ENCODE results near the gene PTPN11.
"Not testable (repeated sequence)": the region's sequence is repeated elsewhere in the genome, so short reads cannot be mapped to it uniquely, and the experiment has no call there.

Gene PTPN11

DNA sequence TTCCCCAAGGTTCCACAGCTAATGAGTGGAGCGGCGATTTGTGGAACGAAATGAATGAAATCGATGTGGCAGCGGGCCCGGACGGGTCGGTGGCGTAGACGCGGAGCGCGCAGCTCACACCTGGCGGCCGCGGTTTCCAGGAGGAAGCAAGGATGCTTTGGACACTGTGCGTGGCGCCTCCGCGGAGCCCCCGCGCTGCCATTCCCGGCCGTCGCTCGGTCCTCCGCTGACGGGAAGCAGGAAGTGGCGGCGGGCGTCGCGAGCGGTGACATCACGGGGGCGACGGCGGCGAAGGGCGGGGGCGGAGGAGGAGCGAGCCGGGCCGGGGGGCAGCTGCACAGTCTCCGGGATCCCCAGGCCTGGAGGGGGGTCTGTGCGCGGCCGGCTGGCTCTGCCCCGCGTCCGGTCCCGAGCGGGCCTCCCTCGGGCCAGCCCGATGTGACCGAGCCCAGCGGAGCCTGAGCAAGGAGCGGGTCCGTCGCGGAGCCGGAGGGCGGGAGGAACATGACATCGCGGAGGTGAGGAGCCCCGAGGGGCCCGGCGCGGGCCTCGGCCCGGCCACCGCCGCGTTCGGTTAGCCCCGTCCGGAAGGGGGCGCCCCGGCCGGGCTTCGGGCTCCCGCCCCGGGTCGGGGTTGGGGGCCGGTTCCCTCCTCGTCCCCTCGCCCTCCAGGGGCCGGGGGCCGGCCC lies at the start of gene PTPN11:
TSS of gene PTPN11 (plus strand) at position 340 of the 689 bp plus-strand sequence. CDS start at position 505, 165 bp downstream.
- DNase-seq = peak; percentile 64

DNA sequence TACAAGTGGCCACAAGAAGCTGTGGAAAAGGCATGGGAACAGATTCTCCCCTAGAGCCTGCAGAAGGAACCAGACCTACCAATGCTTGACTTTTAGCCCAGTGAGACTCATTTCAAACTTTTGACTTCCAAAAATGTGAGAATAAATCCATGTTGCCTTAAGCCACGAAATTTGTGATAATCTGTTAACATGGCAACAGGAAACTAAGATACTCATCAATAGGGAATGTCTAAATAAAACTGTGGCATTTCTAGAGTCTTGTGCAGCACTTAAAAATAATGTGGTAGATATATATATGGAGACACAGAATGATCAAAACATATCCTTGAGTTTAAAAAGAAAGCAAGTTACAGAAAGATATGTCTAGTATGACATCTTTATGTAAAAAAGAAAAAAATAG lies 48.5 kb upstream of the PTPN11 start:
- DNase-seq = no peak

DNA sequence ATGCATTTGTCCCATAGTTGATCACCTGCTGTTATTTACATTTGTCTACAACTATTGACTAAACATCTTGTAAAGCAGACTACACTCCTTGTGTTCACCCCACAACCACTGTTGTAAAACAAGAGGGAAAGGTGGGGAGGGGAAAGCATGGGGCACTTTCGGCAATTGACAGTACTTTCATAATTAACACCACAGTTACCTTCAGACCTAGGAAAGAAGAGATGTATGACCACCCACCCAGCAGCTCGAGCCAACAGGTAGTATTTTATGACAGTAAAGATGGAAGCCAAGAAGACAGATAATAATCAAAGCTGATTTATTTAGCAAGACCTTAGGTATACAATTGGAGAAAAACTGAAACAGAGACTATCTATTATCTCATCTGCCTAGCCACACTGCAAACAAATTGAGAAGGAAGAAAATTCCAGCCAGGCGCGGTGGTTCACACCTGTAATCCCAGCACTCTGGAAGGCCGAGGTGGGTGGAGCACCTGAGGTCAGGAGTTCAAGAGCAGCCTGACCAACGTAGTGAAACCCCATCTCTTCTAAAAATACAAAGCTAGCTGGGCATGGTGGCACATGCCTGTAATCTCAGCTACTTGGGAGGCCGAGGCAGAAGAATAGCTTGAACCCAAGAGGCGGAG lies 47.8 kb upstream of the PTPN11 start:
- peak; percentile 42 for DNase-seq

DNA sequence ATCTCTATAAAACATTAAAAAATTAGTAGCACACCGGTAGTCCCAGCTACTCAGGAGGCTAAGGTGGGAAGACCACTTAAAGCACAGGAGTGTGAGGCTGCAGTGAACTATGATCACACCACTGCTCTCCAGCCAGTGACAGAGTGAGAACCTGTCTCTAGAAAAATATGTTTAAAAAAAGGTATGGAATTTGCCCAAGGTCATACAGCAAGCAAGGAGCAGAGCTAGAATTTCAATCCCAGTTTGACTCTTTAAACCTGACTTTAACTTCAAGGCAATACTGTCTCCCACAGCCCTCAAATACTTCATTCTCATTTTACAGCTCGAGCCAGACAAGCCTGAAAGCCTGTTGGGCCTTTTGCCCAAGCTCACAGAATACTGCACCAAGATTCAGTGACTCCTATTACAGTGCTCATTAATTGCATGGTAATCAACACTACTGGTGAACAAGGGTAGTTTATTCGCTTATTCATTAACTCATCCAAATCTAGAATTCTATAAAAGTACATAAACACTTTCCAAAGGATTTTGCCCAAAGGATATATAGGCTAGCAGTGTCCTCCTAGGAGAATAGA lies 44.5 kb upstream of the PTPN11 start:
- no peak for DNase-seq

DNA sequence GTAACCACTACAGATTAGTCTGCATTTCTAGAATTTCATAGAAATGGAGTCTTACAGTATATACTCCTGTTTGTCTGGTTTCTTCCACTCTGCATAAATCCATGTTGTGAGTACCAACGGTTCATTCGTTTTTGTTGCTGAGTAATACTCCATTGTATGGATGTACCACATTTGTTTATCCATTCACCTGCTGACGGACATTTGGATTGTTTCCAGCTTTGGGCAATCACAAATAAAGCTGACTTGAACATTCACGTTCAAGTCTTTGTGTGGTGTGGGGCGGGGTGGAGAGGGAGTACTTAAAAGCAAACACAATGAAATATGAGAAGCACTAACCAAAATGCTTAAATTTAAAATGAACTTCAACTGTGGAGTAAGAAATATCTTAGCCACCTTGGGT lies 43.6 kb upstream of the PTPN11 start:
- peak; percentile 69 for DNase-seq

DNA sequence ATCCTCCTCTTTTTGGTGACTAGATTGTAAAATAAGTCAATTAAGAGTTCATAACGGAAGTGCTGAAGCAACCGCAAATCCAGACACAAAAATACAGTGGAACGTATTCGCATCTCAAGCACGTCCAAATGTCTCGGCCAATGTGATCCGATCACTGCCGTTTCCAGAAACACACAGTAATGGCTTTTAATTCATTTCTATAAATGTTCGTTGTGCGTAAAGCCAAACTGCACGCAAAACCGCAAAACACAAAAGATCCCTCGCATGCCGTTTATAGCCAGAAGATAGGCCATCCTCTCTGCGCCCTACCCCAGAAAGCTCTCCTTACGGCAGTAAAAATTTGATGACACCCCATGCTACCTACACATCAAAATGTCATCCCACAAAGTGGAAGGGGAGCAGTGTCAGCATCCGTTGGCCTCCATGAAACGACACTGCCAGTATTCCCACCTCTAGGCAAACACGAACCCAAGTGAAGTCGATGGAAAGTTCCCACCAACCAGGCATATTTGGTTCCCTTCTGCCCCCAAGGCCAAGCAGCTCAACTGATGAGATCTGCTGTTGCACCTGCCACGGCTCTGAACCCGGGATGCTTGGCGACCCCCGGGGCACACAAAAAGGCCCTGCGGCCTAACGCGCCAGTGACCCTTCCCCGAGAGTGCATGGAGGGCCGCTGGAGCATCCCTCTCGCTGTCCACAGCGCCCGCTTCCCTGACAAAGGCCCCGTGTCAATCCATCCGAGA lies 37.9 kb upstream of the PTPN11 start:
- DNase-seq = no peak

DNA sequence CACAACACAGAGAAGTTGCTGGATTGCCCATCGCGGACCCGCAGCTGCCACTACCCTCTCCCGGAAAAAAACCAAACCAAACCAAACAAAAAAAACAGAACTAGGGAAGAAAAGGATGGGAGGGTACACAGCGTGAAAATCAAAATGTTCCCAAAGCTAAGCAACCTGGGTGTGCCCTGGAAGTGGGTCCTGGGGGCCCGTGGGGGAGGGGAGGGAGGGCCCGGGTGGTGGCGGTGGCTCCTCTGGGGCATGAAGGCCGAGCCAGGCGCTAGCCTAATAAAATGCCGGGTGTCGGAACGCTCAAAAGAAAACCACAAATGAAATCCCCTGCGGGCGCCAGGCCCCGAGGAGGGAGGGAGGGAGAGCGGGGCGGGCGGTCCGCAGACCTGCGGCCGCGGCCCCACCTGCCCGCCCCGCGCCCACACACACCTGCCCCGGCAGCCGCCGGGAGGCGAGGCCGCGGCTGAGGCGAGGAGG lies 37.3 kb upstream of the PTPN11 start:
- DNase-seq = no peak

DNA sequence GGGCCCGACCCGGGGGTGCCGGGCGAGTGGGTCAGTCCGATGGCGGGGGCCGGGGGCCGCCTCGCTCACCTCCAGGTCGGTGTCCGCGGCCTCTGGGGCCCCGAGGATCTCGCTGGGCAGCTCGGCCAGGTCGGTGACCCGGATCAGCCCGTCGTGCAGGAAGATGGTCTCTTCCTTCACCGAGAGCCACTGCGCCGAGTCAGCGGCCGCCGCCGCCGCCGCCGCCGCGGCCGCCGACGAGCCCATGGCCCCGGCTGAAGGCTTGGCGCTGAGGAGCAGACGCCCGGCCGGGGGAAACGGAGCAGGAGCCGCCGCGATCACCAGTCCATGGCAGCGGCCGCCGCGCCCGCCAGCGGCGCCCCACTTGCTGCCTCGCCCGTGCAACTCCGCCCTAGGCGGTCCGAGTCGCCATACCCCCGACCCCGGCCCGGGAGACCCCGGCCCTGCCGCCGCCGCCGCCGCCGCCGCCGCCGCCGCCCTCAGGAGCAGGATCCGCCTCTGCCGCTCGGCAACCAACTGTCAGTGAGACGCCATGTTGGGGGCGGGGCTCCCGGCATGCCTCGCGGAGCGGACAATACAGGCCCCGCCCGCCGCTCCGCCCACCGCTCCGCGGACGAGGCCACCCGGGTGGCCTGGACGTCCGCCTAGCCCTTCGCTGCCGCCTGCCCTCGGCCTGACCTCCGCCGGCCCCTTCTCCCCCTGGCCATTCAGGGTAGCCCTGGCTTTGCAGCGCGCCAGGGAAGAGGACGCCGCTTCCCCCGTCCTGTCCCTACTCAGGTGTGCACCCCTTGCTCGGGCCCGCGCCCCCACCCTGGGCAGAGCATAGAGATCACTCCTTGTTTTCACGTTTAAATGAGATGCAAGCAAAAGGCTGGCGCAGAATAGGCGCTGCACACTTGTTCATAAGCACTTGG lies 36.6 kb upstream of the PTPN11 start, which contains the start of gene HECTD4:
TSS of gene HECTD4 (minus strand) at position 549 of the 914 bp plus-strand sequence. CDS start at position 246, 303 bp downstream.
- DNase-seq = peak; percentile 91

DNA sequence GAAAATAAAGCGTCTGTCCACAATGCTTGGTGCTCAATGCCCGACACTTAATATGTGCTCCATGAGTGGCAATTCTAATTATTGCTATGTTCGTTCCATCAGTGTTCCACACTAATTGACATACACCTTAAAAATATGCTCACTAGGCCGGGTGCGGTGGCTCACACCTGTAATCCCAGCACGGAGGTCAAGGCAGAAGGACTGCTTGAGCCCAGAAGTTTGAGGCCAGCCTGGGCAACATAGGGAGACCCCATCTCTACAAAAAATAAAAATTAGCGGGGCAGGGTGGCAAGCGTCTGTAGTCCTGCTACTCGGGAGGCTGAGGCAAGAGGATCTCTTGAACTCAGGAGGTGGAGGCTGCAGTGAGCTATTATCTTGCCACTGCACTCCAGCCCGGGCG lies 35.9 kb upstream of the PTPN11 start:
- no peak for DNase-seq

DNA sequence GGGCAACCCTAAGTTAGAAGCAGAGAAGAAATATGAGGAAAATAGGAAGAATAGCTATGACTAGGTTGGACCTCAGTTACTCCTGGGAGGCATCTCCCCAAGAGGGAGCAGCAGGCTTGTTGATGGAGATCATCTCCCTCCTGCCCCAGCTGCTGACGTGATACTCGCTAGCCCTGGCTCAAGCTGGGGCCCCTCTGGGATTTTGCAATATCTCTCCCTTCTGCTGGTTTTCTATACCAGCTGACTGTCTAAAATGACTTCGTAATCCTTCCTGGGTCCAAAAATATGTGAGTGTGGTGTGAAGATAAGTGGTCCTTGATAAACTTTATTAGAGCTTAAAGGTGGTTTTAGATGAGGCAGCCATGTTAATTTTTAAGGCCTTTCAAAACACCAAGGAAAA lies 32.0 kb upstream of the PTPN11 start:
- no peak for DNase-seq

DNA sequence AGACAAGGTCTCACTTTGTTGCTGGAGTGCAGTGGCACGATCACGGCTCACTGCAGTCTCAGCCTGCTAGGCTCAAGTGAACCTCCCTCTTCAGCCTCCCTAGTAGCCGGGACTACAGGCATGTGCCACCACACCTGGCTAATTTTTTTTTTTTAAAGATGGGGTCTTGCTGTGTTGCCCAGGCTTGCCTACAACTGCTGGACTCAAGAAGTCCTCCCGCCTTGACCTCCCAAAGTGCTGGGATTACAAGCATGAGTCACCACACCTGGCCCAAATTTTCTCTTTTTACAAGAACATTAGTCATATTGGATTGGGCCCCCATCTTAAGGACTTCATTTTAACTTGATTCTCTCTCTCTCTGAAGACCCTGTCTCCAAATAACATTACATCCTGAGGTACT lies 29.5 kb upstream of the PTPN11 start:
- DNase-seq = no peak

DNA sequence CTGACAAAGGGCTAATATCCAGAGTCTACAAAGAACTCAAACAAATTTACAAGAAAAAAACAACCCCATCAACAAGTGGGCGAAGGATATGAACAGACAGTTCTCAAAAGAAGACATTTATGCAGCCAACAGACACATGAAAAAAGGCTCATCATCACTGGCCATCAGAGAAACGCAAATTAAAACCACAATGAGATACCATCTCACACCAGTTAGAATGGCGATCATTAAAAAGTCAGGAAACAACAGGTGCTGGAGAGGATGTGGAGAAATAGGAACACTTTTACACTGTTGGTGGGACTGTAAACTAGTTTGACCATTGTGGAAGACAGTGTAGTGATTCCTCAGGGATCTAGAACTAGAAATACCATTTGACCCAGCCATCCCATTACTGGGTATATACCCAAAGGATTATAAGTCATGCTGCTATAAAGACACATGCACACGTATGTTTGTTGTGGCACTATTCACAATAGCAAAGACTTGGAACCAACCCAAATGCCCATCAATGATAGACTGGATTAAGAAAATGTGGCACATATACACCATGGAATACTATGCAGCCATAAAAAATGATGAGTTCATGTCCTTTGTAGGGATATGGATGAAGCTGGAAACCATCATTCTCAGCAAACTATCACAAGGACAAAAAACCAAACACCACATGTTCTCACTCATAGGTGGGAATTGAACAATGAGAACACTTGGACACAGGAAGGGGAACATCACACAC lies 28.7 kb upstream of the PTPN11 start:
- DNase-seq = not testable (repeated sequence)

DNA sequence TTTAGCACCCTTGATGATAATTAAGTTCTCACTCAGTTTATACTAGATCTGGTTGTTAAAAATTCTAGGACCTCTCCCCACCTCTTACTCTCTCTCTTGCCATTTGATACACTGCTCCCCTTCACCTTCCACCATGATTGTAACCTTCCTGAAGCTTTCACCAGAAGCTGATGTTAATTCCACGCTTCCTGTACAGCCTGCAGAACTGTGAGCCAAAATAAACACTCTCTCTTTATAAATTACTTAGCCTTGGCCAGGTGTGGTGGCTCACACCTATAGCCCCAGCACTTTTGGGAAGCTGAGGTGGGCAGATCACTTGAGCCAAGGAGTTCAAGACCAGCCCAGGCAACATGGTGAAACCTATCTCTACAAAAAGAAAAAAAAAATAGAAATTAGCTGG lies 25.4 kb upstream of the PTPN11 start:
- peak; percentile 29 for DNase-seq

DNA sequence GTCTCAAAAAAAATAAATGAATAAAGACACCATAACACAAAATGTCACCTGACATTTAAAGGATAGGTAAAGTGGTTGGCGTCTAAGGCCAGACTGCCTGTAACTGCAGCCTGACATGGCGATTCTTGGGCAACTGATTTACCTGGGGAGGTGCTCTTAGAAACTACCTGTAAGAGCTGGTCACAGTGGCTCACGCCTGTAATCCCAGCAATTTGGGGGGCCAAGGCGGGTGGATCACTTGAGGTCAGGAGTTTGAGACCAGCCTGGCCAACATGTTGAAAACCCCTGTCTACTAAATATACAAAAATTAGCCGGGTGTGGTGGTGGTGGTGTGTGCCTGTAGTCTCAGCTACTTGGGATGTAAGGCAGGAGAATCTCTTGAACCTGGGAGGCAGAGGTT lies 17.7 kb upstream of the PTPN11 start:
- no peak for DNase-seq

DNA sequence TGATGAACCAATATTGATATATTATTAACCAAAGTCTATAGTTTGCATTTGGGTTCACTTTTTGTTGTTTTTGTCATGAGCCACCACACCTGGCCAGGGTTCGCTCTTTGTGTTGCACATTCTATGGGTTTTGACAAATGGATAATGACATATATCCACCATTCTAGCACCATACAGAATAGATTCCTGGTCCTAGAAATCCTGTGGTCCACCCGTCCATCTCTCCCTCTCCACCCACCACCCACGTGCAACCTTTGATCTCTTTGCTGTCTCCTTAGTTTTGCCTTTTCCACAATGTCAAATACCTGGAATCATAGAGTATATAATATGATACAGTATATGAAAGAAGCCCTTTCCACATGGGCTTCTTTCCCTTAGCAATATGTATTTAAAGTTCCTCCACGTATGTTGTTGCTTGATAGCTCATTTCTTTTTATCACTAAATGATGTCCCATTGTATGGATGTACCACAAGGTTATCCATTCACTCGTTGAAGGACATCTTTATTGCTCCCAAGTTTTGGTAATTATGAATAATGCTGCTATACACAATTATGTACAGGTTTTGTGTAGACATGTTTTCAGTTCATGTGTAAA lies 16.7 kb upstream of the PTPN11 start:
- no peak for DNase-seq

DNA sequence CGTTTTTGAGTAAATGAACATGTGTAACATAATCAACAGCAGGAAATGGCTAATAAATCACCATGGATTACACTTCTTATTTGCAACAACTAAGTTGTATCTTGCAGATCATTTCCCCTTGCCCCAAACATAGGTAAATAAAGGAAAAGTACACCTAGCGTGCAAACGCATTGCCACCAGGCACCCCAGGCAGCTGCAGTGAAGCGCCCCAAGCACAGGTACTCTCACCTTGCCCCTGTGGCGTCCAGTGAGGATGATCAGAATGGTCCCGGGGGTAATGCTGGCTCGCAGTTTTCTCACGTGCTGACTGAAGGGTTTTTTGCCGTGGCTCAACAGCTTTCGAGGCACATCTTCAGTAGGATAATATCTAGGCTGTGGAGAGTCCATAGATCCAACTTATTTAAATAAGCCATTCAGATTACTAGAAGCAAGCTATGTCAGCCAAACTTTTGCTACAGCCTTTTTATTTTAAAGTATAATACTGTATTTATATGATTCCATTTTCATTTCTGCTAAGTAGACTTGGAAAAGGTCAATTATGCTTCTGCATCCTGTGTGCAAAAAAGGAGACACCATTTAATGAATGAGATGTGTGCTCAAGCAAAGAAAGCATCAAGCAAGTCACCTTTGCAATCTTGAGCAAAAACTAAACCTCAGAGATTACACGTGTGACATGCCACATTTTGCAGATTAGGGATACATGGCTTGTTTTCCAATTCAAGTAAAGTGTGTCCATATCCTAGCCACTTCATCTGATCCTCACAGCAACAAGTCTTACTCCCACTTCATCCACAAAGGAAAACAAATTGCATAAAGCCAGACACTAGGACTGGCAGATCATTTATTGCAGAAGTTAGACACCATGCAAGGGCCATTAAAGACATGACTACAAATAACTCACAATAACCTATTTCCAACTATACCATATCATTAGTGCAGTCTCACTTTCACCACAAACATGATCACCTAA lies 11.9 kb upstream of the PTPN11 start:
- no peak for DNase-seq

DNA sequence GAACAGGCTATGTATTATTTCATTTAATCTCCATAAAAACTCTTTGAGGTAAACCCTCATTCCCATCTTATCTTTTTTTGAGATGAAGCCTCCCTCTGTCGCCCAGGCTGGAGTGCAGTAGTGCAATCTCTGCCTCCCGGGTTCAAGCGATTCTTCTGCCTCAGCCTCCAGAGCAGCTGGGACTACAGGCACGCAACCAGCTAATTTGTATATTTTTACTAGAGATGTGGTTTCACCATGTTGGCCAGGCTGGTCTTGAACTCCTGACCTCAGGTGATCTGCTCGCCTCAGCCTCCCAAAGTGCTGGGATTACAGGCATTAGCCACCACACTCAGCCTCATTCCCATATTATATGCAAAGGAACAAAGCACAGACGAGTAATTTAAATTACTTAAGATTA lies 11.1 kb upstream of the PTPN11 start:
- DNase-seq = not testable (repeated sequence)

DNA sequence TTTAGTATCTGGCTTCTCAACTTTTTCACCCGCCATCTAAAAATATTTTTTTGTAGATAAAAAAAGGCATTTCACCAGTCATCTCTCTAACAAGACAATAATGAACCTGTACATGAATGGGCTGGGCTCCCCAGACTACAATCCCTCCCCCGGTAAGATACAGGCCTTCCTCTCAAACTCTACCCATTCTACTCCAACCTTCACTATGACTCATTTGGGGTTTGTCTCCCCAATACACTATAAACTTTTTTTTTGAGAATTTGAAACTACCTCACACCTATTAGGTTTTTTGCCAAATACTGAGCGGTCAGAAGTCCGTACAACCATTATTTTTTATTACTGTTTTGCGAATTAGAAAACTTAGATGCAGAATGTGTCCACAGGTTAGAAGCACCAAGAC lies 10.1 kb upstream of the PTPN11 start:
- no peak for DNase-seq

DNA sequence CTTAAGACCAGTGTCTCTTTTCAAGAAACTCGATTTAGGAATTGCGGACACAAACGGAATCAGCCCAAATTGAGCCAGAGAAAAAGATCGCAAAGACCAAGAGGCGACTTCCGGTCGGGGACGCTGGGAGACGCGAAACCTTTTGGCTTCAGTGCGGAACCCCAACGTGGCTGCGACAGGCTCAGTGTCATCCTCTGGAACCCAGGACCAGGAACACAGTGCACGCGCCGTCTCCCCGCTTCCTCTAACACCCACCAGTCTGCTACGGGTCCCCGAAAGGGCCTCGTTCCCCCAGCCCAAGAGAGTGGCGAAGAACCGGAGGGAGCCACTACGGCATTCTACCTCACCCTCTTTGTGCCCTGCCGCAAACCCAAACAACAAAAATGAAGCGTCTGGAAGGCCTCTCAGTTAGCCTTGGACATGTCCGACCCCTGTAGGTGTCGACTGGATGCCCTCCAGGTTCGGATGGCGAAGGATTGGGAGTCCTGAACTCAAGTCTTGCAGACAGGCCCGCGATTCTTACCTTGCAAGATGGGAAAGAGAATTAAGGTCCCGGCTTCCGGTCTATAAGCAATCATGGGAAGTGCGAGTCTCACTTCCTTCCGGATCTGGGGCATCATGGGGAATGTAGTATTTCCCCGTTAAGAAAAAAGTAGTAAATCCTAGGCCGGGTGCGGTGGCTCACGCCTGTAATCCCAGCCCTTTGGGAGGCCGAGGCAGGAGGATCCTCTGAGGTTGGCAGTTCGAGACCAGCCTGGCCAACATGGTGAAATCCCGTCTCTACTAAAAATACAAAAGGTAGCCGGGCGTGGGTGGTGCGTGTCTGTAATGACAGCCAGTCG lies 9.5 kb upstream of the PTPN11 start, which contains the start of gene RPL6:
TSS of gene RPL6 (minus strand) at position 542 of the 842 bp plus-strand sequence. CDS start 949 bp downstream, outside the sequence.
- DNase-seq = peak; percentile 95

Data from NCI-H2029 (cell line).